DOHH2 (cell line): ENCODE measurements around the gene MACROH2A2.
"Not testable (repeated sequence)": the region's sequence is repeated elsewhere in the genome, so short reads cannot be mapped to it uniquely, and the experiment has no call there.

Experiments used
- H3F3A ChIP-seq: fragments of 200-600 bp; sonication (generic), shearing (Covaris generic); 2 replicates; pipeline ENCODE4 v1.6.0; 2016; ENCODE audit warnings: antibody characterized with exemption, mild to moderate bottlenecking; ENCODE audit not compliant: control insufficient read depth, insufficient read depth
- H3K27ac ChIP-seq: fragments of 200-600 bp; sonication (generic); 2 replicates; pipeline ENCODE4 v1.5.1; 2014; ENCODE audit warnings: low read depth, mild to moderate bottlenecking, low read length, moderate library complexity
- H3K27me3 ChIP-seq: fragments of 200-600 bp; sonication (generic); 2 replicates; pipeline ENCODE4 v1.6.1; 2014; ENCODE audit warnings: mild to moderate bottlenecking, low read length, mixed read lengths; ENCODE audit not compliant: control insufficient read depth
- H3K36me3 ChIP-seq: fragments of 200-600 bp; sonication (generic); 2 replicates; pipeline ENCODE4 v1.6.1; 2014; ENCODE audit warnings: mild to moderate bottlenecking, low read length, moderate library complexity, mixed read lengths; ENCODE audit not compliant: control insufficient read depth
- H3K4me1 ChIP-seq: fragments of 200-600 bp; sonication (generic); 2 replicates; pipeline ENCODE4 v1.6.1; 2014; ENCODE audit warnings: mild to moderate bottlenecking, low read length, mixed read lengths; ENCODE audit not compliant: control insufficient read depth
- H3K4me2 ChIP-seq: fragments of 200-600 bp; sonication (generic); 2 replicates; pipeline ENCODE4 v1.6.0; 2014; ENCODE audit warnings: mild to moderate bottlenecking, low read length, moderate library complexity
- H3K4me3 ChIP-seq: fragments of 200-600 bp; sonication (generic); 2 replicates; pipeline ENCODE4 v1.5.1; 2014; ENCODE audit warnings: mild to moderate bottlenecking, low read length, mixed read lengths
- H3K79me2 ChIP-seq: fragments of 200-600 bp; sonication (generic); 2 replicates; pipeline ENCODE4 v1.6.1; 2014; ENCODE audit warnings: mild to moderate bottlenecking, low read length, mixed read lengths; ENCODE audit not compliant: control insufficient read depth
- H3K9me2 ChIP-seq: fragments of 200-600 bp; sonication (generic); replicated peaks from 2 replicates; pipeline ENCODE4 v1.6.1; 2014; ENCODE audit warnings: mild to moderate bottlenecking, low read length, mixed read lengths; ENCODE audit not compliant: control insufficient read depth
- H3K9me3 ChIP-seq: fragments of 200-600 bp; sonication (generic); 2 replicates; pipeline ENCODE4 v1.6.1; 2014; ENCODE audit warnings: antibody characterized with exemption, low read length, mixed read lengths; ENCODE audit not compliant: control insufficient read depth, insufficient read depth
- H4K20me1 ChIP-seq: fragments of 200-600 bp; sonication (generic); 2 replicates; pipeline ENCODE4 v1.6.0; 2014; ENCODE audit warnings: low read depth, mild to moderate bottlenecking, antibody characterized with exemption, low read length, moderate library complexity; ENCODE audit not compliant: control insufficient read depth, insufficient read depth
- EZH2phosphoT487 ChIP-seq: fragments of 200-600 bp; sonication (generic); IDR thresholded peaks from 2 replicates; pipeline ENCODE4 v1.6.1; 2017; ENCODE audit warnings: borderline replicate concordance, mild to moderate bottlenecking, antibody characterized with exemption, low read length, moderate library complexity, mixed read lengths
- TF ChIP-seq, protein P1 (sequence below): fragments of 200-600 bp; sonication (generic); IDR thresholded peaks from one replicate; pipeline ENCODE4 v1.5.1; 2014; ENCODE audit warnings: antibody characterized with exemption, mild to moderate bottlenecking, low read depth, low read length; ENCODE audit not compliant: poor library complexity, severe bottlenecking

MACROH2A2 gene

DNA sequence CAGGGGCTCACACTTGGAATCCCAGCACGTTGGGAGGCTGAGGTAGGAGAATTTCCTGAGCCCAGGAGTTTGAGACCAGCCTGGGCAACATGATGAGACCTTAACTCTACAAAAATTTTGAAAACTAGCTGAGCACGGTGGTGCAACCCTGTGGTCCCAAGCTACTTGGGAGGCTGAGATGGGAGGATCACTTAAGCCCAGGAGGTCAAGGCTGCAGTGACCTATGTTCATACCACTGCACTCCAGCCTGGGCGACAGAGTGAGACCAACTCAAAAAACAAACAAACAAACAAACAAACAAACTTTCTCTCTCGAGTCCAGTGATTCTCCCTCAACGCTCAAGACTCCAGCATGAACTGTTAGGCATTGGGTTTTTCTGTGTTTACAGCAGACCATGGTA is 95.9 kb downstream of the MACROH2A2 start:
- Histone ChIP-seq H3K27ac (no peak overlapping the region), H3K36me3 (peaks cover 69% of the 10 kb centered on the region), H3F3A (peaks cover 13% of the 10 kb centered on the region), H3K9me2 (no peaks in the 10 kb centered on the region), H4K20me1 (0 out of 2 replicates have a peak, but pooled peaks cover 6% of the 10 kb centered on the region), H3K4me1 (peaks cover 32% of the 10 kb centered on the region), H3K27me3 (no peaks in the 10 kb centered on the region), H3K79me2 (peaks cover 53% of the 10 kb centered on the region), H3K9me3 (no peaks in the 10 kb centered on the region), H3K4me2 (no peak overlapping the region), H3K4me3 (no peak overlapping the region)
- TF ChIP-seq, protein P1, sequence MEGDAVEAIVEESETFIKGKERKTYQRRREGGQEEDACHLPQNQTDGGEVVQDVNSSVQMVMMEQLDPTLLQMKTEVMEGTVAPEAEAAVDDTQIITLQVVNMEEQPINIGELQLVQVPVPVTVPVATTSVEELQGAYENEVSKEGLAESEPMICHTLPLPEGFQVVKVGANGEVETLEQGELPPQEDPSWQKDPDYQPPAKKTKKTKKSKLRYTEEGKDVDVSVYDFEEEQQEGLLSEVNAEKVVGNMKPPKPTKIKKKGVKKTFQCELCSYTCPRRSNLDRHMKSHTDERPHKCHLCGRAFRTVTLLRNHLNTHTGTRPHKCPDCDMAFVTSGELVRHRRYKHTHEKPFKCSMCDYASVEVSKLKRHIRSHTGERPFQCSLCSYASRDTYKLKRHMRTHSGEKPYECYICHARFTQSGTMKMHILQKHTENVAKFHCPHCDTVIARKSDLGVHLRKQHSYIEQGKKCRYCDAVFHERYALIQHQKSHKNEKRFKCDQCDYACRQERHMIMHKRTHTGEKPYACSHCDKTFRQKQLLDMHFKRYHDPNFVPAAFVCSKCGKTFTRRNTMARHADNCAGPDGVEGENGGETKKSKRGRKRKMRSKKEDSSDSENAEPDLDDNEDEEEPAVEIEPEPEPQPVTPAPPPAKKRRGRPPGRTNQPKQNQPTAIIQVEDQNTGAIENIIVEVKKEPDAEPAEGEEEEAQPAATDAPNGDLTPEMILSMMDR = no peak
- no peak for TF ChIP-seq EZH2phosphoT487

DNA sequence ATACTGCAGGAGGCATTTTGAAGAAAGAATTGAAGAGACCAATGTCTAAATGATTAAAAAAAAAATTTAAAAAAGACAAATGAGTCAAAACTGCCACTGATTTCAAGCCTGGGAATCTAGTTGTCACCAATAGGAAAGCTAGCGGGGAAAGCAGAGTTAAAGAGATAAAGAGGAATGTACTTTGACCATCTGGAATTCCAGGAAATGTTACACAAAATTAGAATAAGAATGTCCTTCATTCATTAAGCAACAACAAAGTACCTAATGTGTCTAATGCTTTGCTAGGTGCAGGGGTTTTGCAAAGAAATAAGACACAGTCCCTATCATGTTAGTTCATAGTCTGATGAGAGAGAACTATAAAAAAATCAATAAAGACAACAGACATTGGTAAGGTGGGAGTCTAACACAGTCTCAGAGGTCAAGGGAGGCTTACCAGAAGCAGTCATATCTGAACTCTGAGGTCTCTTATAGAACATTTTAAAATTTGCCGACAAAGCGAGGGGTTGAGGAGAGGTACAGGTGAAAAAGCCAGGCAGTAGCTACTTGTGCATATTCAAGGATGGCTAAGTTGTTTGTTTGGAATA is 102.7 kb downstream of the MACROH2A2 start:
- H3K4me2 ChIP-seq = no peak overlapping the region
- no peaks in the 10 kb centered on the region for H4K20me1 ChIP-seq
- H3K79me2 ChIP-seq = peaks cover 13% of the 10 kb centered on the region
- no peak overlapping the region for H3K4me3 ChIP-seq
- no peaks in the 10 kb centered on the region for H3K9me3 ChIP-seq
- H3F3A ChIP-seq = 0 out of 2 replicates have a peak, but pooled peaks cover 2% of the 10 kb centered on the region
- H3K36me3 ChIP-seq = peaks cover 96% of the 10 kb centered on the region
- no peaks in the 10 kb centered on the region for H3K4me1 ChIP-seq
- no peak overlapping the region for H3K27ac ChIP-seq
- TF ChIP-seq EZH2phosphoT487 = no peak
- TF ChIP-seq, protein P1 = no peak
- H3K27me3 ChIP-seq = no peaks in the 10 kb centered on the region
- no peaks in the 10 kb centered on the region for H3K9me2 ChIP-seq

DNA sequence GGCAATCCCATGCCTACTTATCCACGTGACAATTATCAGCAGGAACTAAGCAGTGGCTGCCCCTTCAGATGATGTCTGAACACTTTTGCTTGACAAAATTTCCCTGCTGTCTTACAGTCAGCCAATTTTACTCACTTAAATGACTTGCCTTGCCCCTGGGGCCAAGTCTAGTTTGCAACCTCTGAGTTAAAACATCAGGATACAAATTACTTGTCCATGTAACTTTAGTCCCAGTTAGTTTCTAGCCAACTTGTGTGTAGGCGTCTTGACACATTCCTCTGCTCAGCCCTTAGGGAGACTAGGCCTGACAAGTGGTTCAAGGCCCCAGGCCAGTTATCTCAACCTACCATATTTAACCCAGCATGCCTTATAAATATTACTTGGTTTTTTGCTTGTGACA is 105.5 kb downstream of the MACROH2A2 start:
- H3K9me3 ChIP-seq = no peaks in the 10 kb centered on the region
- peaks cover 92% of the 10 kb centered on the region for H3K36me3 ChIP-seq
- TF ChIP-seq, protein P1 = no peak
- no peak for TF ChIP-seq EZH2phosphoT487
- no peaks in the 10 kb centered on the region for H4K20me1 ChIP-seq
- no peaks in the 10 kb centered on the region for H3K27me3 ChIP-seq
- H3K4me1 ChIP-seq = peaks cover 7% of the 10 kb centered on the region; the same call in 1 of the 2 replicates
- no peak overlapping the region for H3K27ac ChIP-seq
- no peaks in the 10 kb centered on the region for H3K9me2 ChIP-seq
- H3K4me2 ChIP-seq = no peak overlapping the region
- H3K79me2 ChIP-seq = peaks cover 34% of the 10 kb centered on the region
- no peak overlapping the region for H3K4me3 ChIP-seq
- H3F3A ChIP-seq = peaks cover 4% of the 10 kb centered on the region; the same call in 1 of the 2 replicates

DNA sequence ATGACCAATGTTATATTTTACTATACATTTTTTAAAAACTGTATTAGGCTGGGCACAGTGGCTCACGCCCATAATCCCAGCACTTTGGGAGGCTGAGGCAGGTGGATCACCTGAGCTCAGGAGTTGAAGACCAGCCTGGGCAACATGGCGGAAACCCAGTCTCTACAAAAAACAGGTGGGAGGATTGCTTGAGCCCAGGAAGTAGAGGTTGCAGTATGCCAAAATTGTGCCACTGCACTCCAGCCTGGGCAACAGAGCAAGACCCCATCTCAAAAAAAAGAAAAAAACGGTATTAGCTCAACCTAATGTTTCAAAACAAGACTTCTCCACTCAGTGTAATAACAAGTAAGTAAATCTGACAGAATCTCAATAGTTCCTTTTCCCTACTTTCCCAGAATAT is 106.7 kb downstream of the MACROH2A2 start:
- not testable (repeated sequence) for H3K4me3 ChIP-seq, H3K9me2 ChIP-seq, H3K27ac ChIP-seq, H3F3A ChIP-seq, H3K27me3 ChIP-seq, H3K4me2 ChIP-seq, H4K20me1 ChIP-seq, H3K9me3 ChIP-seq
- Histone ChIP-seq H3K4me1 (peaks cover 18% of the 10 kb centered on the region), H3K36me3 (peaks cover 91% of the 10 kb centered on the region), H3K79me2 (peaks cover 47% of the 10 kb centered on the region)
